ENCODE measurements around the gene PTPRM. TPM values are rescaled to one million over a fixed set of nuclear protein-coding genes. Genes with fewer than 3 reads are reported as not detected.

Gene PTPRM
- total RNA-seq, 1 donor from 2014 or later, result 63.2 TPM

- no peak for TF ChIP-seq CTCF (conservative IDR thresholded peaks at IDR 0.05; ENCODE audit: low read depth, low read length)
- DNase-seq (ENCODE audit: low read depth), result no peak
- no peak overlapping the region for H3K4me3 ChIP-seq (ENCODE audit: low read depth, low read length)
Observed at GRCh38 chr18:8019600-8019999, 452.5 kb downstream of the PTPRM start.

GRCh38 chr18:8020132-8020846, 453.2 kb downstream of the PTPRM start:
- no peak for TF ChIP-seq CTCF (conservative IDR thresholded peaks at IDR 0.05; ENCODE audit: low read depth, low read length)
- H3K4me3 ChIP-seq (ENCODE audit: low read depth, low read length), result no peak overlapping the region
- DNase-seq (ENCODE audit: low read depth), result no peak

GRCh38 chr18:8029061-8029460, 461.9 kb downstream of the PTPRM start:
- no peak overlapping the region for H3K4me3 ChIP-seq (ENCODE audit: low read depth, low read length)
- DNase-seq (ENCODE audit: low read depth), result no peak
- TF ChIP-seq CTCF (conservative IDR thresholded peaks at IDR 0.05; ENCODE audit: low read depth, low read length), result no peak

GRCh38 chr18:8029731-8030130, 462.6 kb downstream of the PTPRM start:
- no peak overlapping the region for H3K4me3 ChIP-seq (ENCODE audit: low read depth, low read length)
- TF ChIP-seq CTCF (conservative IDR thresholded peaks at IDR 0.05; ENCODE audit: low read depth, low read length), result no peak
- no peak for DNase-seq (ENCODE audit: low read depth)

GRCh38 chr18:8030201-8030600, 463.1 kb downstream of the PTPRM start:
- no peak overlapping the region for H3K4me3 ChIP-seq (ENCODE audit: low read depth, low read length)
- no peak for TF ChIP-seq CTCF (conservative IDR thresholded peaks at IDR 0.05; ENCODE audit: low read depth, low read length)
- no peak for DNase-seq (ENCODE audit: low read depth)

GRCh38 chr18:8031496-8031895, 464.4 kb downstream of the PTPRM start:
- H3K4me3 ChIP-seq (ENCODE audit: low read depth, low read length), result no peak overlapping the region
- TF ChIP-seq CTCF (conservative IDR thresholded peaks at IDR 0.05; ENCODE audit: low read depth, low read length), result no peak
- no peak for DNase-seq (ENCODE audit: low read depth)

- TF ChIP-seq CTCF (conservative IDR thresholded peaks at IDR 0.05; ENCODE audit: low read depth, low read length), result no peak
- no peak overlapping the region for H3K4me3 ChIP-seq (ENCODE audit: low read depth, low read length)
- DNase-seq (ENCODE audit: low read depth), result no peak
Observed at GRCh38 chr18:8034674-8035073, 467.6 kb downstream of the PTPRM start.
